Activated naive CD4-positive, alpha-beta T cell treated with anti-CD3 and anti-CD28 coated beads, Interleukin-2, amount 50 U/mL, for 16 hours (primary cell): ENCODE results near the gene TRPC4AP.
"Not testable (repeated sequence)": the region's sequence is repeated elsewhere in the genome, so short reads cannot be mapped to it uniquely, and the experiment has no call there.

Experiments used
- DNase-seq: peaks from one replicate; pipeline ENCODE4 v3.0.0-alpha.2; 2020

The TRPC4AP gene, protein sequence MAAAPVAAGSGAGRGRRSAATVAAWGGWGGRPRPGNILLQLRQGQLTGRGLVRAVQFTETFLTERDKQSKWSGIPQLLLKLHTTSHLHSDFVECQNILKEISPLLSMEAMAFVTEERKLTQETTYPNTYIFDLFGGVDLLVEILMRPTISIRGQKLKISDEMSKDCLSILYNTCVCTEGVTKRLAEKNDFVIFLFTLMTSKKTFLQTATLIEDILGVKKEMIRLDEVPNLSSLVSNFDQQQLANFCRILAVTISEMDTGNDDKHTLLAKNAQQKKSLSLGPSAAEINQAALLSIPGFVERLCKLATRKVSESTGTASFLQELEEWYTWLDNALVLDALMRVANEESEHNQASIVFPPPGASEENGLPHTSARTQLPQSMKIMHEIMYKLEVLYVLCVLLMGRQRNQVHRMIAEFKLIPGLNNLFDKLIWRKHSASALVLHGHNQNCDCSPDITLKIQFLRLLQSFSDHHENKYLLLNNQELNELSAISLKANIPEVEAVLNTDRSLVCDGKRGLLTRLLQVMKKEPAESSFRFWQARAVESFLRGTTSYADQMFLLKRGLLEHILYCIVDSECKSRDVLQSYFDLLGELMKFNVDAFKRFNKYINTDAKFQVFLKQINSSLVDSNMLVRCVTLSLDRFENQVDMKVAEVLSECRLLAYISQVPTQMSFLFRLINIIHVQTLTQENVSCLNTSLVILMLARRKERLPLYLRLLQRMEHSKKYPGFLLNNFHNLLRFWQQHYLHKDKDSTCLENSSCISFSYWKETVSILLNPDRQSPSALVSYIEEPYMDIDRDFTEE

DNA sequence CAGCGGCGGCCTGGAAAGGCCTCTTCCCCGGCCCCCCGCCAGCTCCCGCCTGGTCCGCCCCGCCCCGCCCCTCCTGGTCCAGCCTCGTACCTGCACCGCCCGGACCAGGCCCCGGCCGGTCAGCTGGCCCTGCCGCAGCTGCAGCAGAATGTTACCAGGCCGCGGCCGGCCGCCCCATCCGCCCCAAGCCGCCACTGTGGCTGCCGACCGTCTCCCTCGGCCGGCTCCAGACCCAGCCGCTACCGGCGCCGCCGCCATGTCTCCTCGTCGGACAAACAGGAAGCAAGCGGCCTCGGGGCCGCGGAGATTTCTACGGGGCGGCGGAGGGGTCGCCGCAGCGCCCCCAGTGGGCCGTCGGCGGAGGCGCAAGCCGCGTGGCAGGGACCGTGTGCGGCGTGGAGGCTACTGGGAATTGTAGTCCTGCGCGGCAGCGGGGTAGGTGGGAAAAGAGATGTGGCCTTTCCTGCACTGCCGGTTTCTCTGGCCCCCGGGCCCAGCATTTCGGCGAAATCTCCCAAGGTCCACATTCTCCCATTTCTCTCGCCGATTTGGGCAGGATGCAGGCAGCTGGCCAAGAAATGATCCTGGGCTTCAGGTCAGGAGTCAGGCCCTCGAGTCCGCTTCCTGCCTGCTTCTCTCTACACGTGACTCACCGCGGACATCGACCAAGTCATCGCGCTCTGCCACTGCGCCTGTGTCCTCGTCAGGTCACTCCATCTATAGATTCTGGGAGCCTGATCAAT lies at the start of gene TRPC4AP:
Gene TRPC4AP, minus strand, starts transcription at position 284 of the 743 bp plus-strand sequence. Its CDS starts 26 bp downstream, at position 258.
- DNase-seq, result peak; percentile 88

DNA sequence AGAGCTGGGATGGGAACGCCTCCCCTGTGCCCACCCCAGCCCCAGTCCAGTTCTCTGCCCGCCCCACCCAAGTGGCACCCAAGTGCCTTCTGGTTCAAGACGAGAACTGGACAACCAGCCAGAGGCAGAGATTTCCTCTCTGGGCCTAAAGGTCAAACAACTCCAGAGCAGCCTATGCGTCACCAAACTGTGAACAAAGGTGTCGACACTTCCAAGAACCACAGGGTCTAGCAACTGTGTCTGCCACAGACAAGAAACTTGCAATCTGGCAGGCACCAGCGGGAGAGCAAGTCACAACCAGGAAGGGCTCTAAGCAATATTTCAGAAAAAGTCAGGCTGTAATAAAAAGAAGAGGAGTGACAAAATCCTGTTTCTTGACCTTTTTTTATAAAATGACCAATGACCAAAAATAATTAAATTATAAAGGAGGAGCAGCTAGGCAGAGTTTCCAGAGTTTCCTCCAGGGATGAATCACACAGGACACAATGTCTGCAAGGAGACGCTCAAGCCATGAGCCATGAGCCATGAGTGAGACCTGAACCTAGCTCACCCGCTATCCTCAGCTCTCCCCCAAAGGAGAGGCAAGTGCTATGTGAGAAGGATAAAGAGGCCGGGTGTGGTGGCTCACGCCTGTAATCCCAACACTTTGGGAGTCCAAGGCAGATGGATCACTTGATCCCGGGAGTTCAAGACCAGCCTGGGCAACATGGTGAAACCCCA lies 43.4 kb upstream of the TRPC4AP start:
- no peak for DNase-seq

GRCh38 chr20:35134880-35135279 lies 42.3 kb upstream of the TRPC4AP start:
- no peak for DNase-seq

DNA sequence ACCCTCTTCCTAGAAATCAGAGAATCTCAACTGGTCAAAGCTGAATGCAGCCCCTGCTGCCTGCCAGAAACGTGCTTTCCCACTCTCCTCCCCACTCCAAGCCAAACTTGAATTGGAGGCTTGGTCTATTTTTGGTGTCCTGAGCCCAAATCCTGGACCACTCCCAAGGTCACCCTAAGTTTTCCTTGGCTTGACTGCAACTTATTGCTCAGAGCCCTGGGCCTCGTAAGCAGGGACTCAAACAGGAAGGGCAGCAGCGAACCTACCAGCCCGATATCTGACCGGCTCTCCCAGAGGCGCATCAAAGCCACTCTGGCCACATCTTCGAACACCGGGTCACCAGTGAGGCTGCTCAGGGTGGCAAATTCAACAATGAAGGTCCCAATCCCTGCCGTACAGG lies 41.9 kb upstream of the TRPC4AP start:
- DNase-seq, result no peak

- no peak for DNase-seq
Observed at GRCh38 chr20:35133735-35134134, 41.1 kb upstream of the TRPC4AP start.

DNA sequence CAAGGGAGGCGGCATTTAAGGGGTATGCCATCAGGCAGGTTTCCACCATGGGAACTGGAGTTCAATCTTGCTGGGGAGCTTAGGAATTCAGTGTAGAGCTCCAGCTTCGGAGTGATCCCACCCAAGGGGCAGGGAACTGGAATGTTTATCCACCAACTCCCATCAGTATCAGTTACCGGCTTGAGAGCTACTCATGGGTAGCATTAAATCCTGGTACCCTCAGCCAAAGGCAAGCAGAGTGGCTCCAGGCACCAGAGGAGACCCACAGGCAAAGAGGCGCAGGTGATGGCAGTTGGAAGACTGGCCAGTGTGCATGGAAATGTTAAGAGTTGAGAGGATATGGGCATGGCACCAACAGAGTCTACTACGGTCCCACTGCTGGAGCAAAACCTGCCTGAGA lies 40.4 kb upstream of the TRPC4AP start:
- DNase-seq, result no peak

DNA sequence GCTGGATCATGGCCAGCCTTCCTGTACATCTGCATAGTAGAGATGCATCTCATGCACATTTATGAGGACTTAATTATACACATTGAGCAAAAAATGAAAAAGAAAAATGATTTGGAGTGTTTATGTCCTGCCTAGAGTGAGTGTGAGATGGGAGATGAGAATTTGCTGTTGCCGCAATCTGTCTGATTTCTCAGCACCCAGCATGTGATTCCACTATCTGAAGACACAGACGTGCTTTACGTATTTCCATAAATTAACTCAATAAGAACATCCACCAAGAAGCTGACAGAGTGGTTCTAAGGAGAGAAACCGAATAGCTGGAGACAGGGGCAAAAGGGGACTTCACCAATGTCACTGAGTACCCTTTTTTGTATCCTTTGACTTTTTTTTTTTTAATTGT lies 39.3 kb upstream of the TRPC4AP start:
- DNase-seq, result no peak

GRCh38 chr20:35129647-35130069 lies 37.1 kb upstream of the TRPC4AP start:
- DNase-seq, result no peak

DNA sequence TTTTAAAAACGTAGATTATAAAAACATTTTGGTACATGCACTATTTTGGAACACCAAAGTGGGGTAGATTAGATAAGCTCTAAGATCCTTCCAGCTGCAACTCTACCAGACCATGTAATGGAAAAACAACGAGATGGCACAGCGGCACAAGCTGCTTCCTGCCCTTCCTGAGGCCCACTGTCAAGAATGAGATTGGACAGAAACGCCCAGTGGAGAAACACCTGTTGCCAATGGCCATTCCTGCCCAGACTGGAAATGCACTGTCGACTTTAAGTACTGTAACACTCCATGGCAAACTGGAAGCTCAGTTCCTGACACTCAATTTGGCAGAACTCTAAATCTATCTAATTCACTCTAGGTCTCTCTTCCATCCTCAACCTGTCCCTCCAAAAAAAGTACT lies 33.1 kb upstream of the TRPC4AP start:
- no peak for DNase-seq

DNA sequence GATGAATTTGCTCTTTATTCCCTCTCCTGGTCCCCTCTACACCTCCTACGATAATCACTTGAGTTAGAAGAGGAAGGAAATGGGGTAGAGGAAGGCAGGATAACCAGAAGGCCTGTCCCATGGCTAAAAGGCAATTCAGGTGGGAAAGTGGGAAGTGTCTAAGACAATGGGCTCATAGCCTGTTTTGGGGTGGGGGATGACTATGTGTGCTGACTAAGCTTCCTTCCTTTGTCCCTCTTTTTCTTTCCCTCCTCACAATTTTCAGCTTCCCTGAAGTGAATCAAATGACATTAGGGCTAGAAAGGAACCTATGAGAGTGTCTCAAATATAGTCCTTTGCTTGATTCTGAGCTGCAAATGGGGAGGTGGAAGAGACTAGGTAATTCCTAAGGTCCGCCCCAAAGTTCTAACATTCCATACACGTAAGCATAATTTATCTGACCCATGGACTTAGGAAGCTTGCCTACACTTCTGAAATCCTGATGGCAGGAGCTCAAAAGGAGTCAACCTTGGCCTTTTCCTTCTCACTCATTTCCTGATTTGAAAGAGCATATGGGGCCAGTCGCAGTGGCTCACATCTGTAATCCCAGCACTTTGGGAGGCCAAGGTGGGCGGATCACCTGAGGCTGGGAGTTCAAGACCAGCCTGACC lies 30.3 kb upstream of the TRPC4AP start:
- DNase-seq, result no peak

DNA sequence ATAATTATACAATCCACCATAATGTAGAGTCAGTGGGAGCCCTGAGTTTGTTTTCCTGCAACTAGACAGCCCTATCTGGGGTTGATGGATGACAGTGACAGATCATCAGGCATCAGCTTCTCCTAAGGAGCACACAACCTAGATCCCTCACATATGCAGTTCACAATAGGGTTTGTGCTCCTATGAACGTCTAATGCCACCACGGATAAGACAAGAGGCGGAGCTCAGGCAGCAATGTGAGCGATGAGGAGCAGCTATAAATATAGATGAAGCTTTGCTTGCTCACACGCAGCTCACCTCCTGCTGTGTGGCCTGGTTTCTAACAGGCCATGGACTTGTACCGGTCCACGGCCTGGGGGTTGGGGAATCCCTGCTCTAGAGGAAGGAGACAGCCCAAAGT lies 28.6 kb upstream of the TRPC4AP start:
- no peak for DNase-seq

GRCh38 chr20:35120012-35120701 lies 27.6 kb upstream of the TRPC4AP start:
- no peak for DNase-seq

GRCh38 chr20:35117629-35118028 lies 25.0 kb upstream of the TRPC4AP start:
- DNase-seq, result no peak

GRCh38 chr20:35117196-35117595 lies 24.6 kb upstream of the TRPC4AP start:
- no peak for DNase-seq

DNA sequence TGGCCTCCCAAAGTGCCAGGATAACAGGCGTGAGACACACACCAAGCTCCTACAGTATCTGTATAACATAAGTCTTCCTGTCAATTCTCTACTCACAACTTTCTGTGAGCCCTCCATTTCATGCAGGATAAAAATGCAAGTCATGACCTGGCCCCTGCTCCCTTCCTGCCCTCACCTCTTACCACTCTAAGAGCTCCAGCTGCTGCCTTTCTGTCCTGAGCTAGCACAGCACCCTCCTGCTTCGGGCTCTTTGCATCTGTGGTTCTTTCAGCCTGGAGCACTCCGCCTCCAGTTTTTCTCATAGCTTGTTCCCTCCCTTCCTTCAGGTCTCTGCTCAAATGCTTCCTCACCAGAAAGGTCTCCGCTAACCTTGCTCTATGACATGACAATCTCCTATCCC lies 23.7 kb upstream of the TRPC4AP start:
- no peak for DNase-seq

DNA sequence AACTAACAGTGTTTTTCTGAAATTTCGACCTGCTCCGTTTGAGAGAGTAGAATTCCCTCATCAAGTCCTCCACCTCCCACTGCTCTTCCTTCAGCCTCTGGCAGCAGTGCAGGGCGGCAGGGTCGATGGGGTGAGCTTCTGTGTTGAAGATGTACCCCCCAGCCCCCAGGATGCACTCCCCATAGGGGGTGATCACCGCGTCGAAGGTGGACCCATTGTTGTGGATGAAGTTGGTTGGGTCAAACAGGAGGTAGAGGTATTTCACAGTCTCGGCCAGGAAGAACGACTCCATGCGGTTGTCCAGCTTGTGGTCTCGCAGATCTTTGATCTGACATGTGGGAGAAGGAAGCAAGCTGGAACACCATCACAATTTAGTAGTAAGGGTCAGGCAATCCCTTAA lies 23.0 kb upstream of the TRPC4AP start:
- DNase-seq, result no peak

GRCh38 chr20:35112276-35112675 lies 19.7 kb upstream of the TRPC4AP start:
- not testable (repeated sequence) for DNase-seq

- no peak for DNase-seq
Observed at GRCh38 chr20:35111141-35111888, 18.7 kb upstream of the TRPC4AP start.

DNA sequence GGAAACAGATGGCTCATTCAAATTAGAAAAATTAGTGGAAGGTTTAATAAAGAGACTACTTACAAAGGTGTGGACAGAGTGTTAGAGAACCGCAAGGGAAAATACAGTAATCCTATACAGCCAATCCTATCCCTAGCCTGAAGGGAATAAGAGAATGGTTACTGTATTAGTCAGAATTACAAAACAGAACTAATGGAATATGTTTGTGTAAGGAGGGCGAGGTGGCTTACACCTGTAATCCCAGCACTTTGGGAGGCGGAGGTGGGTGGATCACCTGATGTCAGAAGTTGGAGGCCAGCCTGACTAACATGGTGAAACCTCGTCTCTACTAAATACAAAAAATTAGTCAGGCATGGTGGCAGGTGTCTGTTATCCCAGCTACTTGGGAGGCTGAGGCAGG lies 16.3 kb upstream of the TRPC4AP start:
- DNase-seq, result no peak

DNA sequence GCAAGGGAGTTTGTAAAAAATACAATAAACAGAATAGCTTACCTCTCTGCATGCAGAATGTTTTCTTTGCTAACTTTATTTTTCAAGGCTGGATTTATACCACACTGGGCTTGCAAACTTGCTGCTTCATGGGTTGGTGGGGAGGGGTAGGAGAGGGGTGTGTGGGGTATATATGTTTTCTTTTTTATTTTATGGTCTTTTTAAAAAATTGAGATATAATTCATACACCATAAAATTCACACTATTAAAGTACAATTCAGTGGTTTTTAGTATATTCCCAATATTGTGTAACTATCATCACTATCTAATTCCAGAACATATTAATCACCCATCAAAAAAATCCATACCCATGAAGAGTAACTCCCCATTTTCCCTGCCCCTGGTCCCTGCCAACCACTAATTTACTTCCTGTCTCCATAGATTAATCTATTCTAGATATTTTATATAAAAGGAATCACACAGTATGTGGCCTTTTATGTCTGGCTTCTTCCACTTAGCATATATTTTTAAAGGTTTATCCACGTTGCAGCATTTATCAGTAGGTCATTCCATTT lies 14.3 kb upstream of the TRPC4AP start:
- DNase-seq, result no peak
